Choroid plexus epithelial cell (primary cell): ENCODE measurements around the gene CLIC6.

Experiments
- DNase-seq: peaks from one replicate; pipeline ENCODE4 v3.0.0-alpha.2; 2010; ENCODE audit warnings: low read depth
- H3K4me3 ChIP-seq: 2 replicates; pipeline ENCODE4 v1.5.1; 2011; ENCODE audit warnings: low read depth, mild to moderate bottlenecking, control low read depth, low read length, moderate library complexity
- CTCF ChIP-seq: conservative IDR thresholded peaks from 2 replicates; pipeline ENCODE4 v1.5.1; 2011; ENCODE audit warnings: low read depth, mild to moderate bottlenecking, control low read depth, inconsistent platforms, low read length, moderate library complexity

CLIC6 gene

GRCh38 chr21:34762786-34763185 lies 94.0 kb downstream of the CLIC6 start:
- no peak overlapping the region for H3K4me3 ChIP-seq
- peak; percentile 27 for TF ChIP-seq CTCF
- peak; percentile 62 for DNase-seq

GRCh38 chr21:34764715-34765284 lies 96.0 kb downstream of the CLIC6 start:
- H3K4me3 ChIP-seq: no peak overlapping the region
- no peak for TF ChIP-seq CTCF
- no peak for DNase-seq

GRCh38 chr21:34765619-34766018 lies 96.8 kb downstream of the CLIC6 start:
- no peak for DNase-seq
- TF ChIP-seq CTCF: no peak

GRCh38 chr21:34766862-34767261 lies 98.1 kb downstream of the CLIC6 start:
- H3K4me3 ChIP-seq: no peak overlapping the region
- DNase-seq: no peak
- TF ChIP-seq CTCF: no peak

More at GRCh38 chr21:34765619-34766018, 96.8 kb downstream of the CLIC6 start:
- H3K4me3 ChIP-seq: no peak overlapping the region
